SU-DHL-6 (cell line): Measurements from ENCODE around the gene ARL11.
"Not testable (repeated sequence)": the region's sequence is repeated elsewhere in the genome, so short reads cannot be mapped to it uniquely, and the experiment has no call there.

Source experiments
- H2AFZ ChIP-seq: fragments of 200-600 bp; sonication (generic); 2 replicates; pipeline ENCODE4 v1.6.1; 2014; ENCODE audit warnings: low read depth, mild to moderate bottlenecking, moderate library complexity, mixed read lengths, antibody characterized with exemption, low read length; ENCODE audit not compliant: severe bottlenecking
- H3F3A ChIP-seq: fragments of 200-600 bp; shearing (Covaris generic); 2 replicates; pipeline ENCODE4 v1.6.0; 2016; ENCODE audit warnings: antibody characterized with exemption, mild to moderate bottlenecking; ENCODE audit not compliant: insufficient read depth
- H3K27ac ChIP-seq: fragments of 200-600 bp; sonication (generic); 2 replicates; pipeline ENCODE4 v1.5.1; 2016; ENCODE audit warnings: low read depth, mild to moderate bottlenecking, low read length, moderate library complexity, mixed read lengths
- H3K27me3 ChIP-seq: fragments of 200-600 bp; sonication (generic), shearing (Covaris generic); 2 replicates; pipeline ENCODE4 v1.6.0; 2014; ENCODE audit warnings: mild to moderate bottlenecking, low read length
- H3K36me3 ChIP-seq: fragments of 200-600 bp; sonication (generic); 2 replicates; pipeline ENCODE4 v1.6.1; 2014; ENCODE audit warnings: mild to moderate bottlenecking, low read length, mixed read lengths
- H3K4me2 ChIP-seq: fragments of 300-600, 200-600 bp; shearing (Covaris generic), sonication (generic); 2 replicates; pipeline ENCODE4 v1.6.0; 2014; ENCODE audit warnings: low read length, low read depth, mild to moderate bottlenecking; ENCODE audit not compliant: poor library complexity, severe bottlenecking
- H3K4me3 ChIP-seq: fragments of 200-600 bp; sonication (generic); 2 replicates; pipeline ENCODE4 v1.5.1; 2014; ENCODE audit warnings: antibody characterized with exemption, low read length, mild to moderate bottlenecking, mixed read lengths; ENCODE audit not compliant: insufficient read depth, poor library complexity, severe bottlenecking
- H3K79me2 ChIP-seq: fragments of 200-600 bp; sonication (generic); 2 replicates; pipeline ENCODE4 v1.6.1; 2014; ENCODE audit warnings: mild to moderate bottlenecking, low read length, moderate library complexity; ENCODE audit not compliant: insufficient read depth
- H3K9ac ChIP-seq: fragments of 200-600 bp; sonication (generic); 2 replicates; pipeline ENCODE4 v1.7.0; 2014; ENCODE audit warnings: mild to moderate bottlenecking, low read length
- H3K9me2 ChIP-seq: fragments of 200-600 bp; sonication (generic); replicated peaks from 2 replicates; pipeline ENCODE4 v1.6.1; 2014; ENCODE audit warnings: low read length; ENCODE audit not compliant: insufficient read depth
- H3K9me3 ChIP-seq: fragments of 200-600 bp; sonication (generic); 2 replicates; pipeline ENCODE4 v1.6.1; 2014; ENCODE audit warnings: low read length, mixed read lengths; ENCODE audit not compliant: insufficient read depth
- H4K20me1 ChIP-seq: fragments of 200-600 bp; sonication (generic); 2 replicates; pipeline ENCODE4 v1.6.1; 2014; ENCODE audit warnings: low read depth, mild to moderate bottlenecking, antibody characterized with exemption, low read length, moderate library complexity, mixed read lengths
- CTCF ChIP-seq: fragments of 200-600 bp; sonication (generic); IDR thresholded peaks from one replicate; pipeline ENCODE4 v1.5.1; 2017; ENCODE audit warnings: antibody characterized with exemption, mild to moderate bottlenecking, low read length, moderate library complexity; ENCODE audit not compliant: insufficient read depth, poor library complexity, severe bottlenecking
- EZH2phosphoT487 ChIP-seq: fragments of 200-600 bp; sonication (generic), shearing (Covaris generic); conservative IDR thresholded peaks from 2 replicates; pipeline ENCODE4 v1.6.1; 2018; ENCODE audit warnings: mild to moderate bottlenecking, antibody characterized with exemption, low read length, moderate library complexity, mixed read lengths

The ARL11 gene

GRCh38 chr13:49587311-49587847 is 40.9 kb upstream of the ARL11 start:
- no peaks in the 10 kb centered on the region for H3K36me3 ChIP-seq
- no peaks in the 10 kb centered on the region for H3K9me2 ChIP-seq
- H3F3A ChIP-seq = peaks cover 8% of the 10 kb centered on the region; the same call in 1 of the 2 replicates
- no peak overlapping the region for H3K9ac ChIP-seq
- H3K79me2 ChIP-seq = peaks cover 18% of the 10 kb centered on the region
- no peaks in the 10 kb centered on the region for H3K27me3 ChIP-seq
- no peak overlapping the region for H3K27ac ChIP-seq
- H3K9me3 ChIP-seq = no peaks in the 10 kb centered on the region
- no peak overlapping the region for H3K4me2 ChIP-seq
- no peaks in the 10 kb centered on the region for H4K20me1 ChIP-seq
- H2AFZ ChIP-seq = no peak overlapping the region
- TF ChIP-seq CTCF (no peak), EZH2phosphoT487 (no peak)
- H3K4me3 ChIP-seq = no peak overlapping the region

GRCh38 chr13:49590714-49591113 is 37.6 kb upstream of the ARL11 start:
- H3F3A ChIP-seq, H3K27me3 ChIP-seq, H3K27ac ChIP-seq, H2AFZ ChIP-seq, H3K9me3 ChIP-seq, H3K4me3 ChIP-seq, H3K9ac ChIP-seq, H3K36me3 ChIP-seq, H3K79me2 ChIP-seq, H3K4me2 ChIP-seq, H4K20me1 ChIP-seq, H3K9me2 ChIP-seq: not testable (repeated sequence)

- H4K20me1 ChIP-seq, H3K27ac ChIP-seq, H3K9ac ChIP-seq, H3K27me3 ChIP-seq, H3K36me3 ChIP-seq, H3K9me3 ChIP-seq, H3K4me2 ChIP-seq, H2AFZ ChIP-seq, H3K4me3 ChIP-seq, H3F3A ChIP-seq, H3K9me2 ChIP-seq, H3K79me2 ChIP-seq: not testable (repeated sequence)
These were observed 34.4 kb upstream of the ARL11 start for GRCh38 chr13:49593876-49594275.

GRCh38 chr13:49594576-49594975 is 33.7 kb upstream of the ARL11 start:
- no peak overlapping the region for H3K4me3 ChIP-seq
- no peak overlapping the region for H3K4me2 ChIP-seq
- no peaks in the 10 kb centered on the region for H3K9me2 ChIP-seq
- H2AFZ ChIP-seq = no peak overlapping the region
- H3F3A ChIP-seq = no peaks in the 10 kb centered on the region
- no peaks in the 10 kb centered on the region for H3K79me2 ChIP-seq
- H3K36me3 ChIP-seq = no peaks in the 10 kb centered on the region
- no peaks in the 10 kb centered on the region for H3K27me3 ChIP-seq
- no peaks in the 10 kb centered on the region for H4K20me1 ChIP-seq
- no peak overlapping the region for H3K27ac ChIP-seq
- H3K9ac ChIP-seq = no peak overlapping the region
- no peak for TF ChIP-seq EZH2phosphoT487
- no peak for TF ChIP-seq CTCF
- H3K9me3 ChIP-seq = no peaks in the 10 kb centered on the region
